ENCODE measurements around the gene ZNF185.

DNA sequence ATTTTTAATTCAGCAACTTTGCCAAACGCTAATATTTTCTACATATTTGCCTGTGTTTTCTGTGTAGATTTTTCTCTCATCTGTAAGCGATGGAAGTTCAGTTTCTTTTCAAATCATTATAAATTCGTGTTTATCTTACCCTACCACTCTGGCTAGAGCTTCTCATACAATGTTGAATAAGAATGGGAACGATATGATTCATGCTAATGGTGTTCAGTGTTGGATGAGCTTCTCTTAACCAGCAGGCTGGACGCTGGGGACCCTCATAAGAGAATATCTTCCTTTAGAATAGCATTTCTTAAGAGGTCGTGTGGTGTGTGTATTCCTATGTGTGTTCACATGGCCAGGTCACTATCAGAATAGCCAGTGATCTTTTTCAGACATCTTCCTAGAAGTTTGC lies 36.0 kb upstream of the ZNF185 start:
- TF ChIP-seq, protein P1, sequence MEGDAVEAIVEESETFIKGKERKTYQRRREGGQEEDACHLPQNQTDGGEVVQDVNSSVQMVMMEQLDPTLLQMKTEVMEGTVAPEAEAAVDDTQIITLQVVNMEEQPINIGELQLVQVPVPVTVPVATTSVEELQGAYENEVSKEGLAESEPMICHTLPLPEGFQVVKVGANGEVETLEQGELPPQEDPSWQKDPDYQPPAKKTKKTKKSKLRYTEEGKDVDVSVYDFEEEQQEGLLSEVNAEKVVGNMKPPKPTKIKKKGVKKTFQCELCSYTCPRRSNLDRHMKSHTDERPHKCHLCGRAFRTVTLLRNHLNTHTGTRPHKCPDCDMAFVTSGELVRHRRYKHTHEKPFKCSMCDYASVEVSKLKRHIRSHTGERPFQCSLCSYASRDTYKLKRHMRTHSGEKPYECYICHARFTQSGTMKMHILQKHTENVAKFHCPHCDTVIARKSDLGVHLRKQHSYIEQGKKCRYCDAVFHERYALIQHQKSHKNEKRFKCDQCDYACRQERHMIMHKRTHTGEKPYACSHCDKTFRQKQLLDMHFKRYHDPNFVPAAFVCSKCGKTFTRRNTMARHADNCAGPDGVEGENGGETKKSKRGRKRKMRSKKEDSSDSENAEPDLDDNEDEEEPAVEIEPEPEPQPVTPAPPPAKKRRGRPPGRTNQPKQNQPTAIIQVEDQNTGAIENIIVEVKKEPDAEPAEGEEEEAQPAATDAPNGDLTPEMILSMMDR (IDR thresholded peaks at IDR 0.05), result no peak
- TF ChIP-seq EP300 (IDR thresholded peaks at IDR 0.05) (no peak), POLR2A (IDR thresholded peaks at IDR 0.05) (no peak)
